Measurements from ENCODE around the gene WDPCP. TPM values are rescaled to one million over a fixed set of nuclear protein-coding genes. Genes with fewer than 3 reads are reported as not detected.
"Not testable (repeated sequence)": the region's sequence is repeated elsewhere in the genome, so short reads cannot be mapped to it uniquely, and the experiment has no call there.

The WDPCP gene
- total RNA-seq, 1 donor from 2014 or later = 4.3 TPM

DNA sequence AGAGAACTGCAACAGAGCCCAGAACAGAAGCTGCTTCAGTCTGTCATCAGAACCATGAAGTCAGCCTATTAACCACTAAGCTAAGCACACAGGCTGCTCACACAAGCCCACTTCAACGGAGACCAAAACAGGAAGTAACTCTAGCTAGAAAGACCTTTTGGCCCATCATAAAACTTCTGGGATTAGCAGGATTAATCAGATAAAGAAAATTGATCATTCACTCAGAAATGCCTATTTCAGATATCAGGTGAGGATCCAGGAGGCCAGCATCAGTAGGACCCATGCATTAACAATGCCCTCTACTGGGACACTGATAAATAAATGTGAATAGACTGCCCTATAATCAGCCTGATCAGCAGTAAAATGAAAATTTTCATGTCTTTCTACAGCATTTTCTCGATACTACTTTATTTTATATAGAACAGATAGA lies 101.4 kb downstream of the WDPCP start:
- H3K4me3 Mint-ChIP-seq (ENCODE audit: unreplicated experiment) = no peak overlapping the region
- no peaks in the 10 kb centered on the region for H3K27me3 Mint-ChIP-seq (ENCODE audit: unreplicated experiment)
- no peaks in the 10 kb centered on the region for H3K4me1 Mint-ChIP-seq (ENCODE audit: low read depth, unreplicated experiment)
- H3K27ac Mint-ChIP-seq (ENCODE audit: unreplicated experiment) = no peak overlapping the region
- no peaks in the 10 kb centered on the region for H3K9me3 Mint-ChIP-seq (ENCODE audit: unreplicated experiment)
- no peak for DNase-seq
- TF ChIP-seq, protein P1, sequence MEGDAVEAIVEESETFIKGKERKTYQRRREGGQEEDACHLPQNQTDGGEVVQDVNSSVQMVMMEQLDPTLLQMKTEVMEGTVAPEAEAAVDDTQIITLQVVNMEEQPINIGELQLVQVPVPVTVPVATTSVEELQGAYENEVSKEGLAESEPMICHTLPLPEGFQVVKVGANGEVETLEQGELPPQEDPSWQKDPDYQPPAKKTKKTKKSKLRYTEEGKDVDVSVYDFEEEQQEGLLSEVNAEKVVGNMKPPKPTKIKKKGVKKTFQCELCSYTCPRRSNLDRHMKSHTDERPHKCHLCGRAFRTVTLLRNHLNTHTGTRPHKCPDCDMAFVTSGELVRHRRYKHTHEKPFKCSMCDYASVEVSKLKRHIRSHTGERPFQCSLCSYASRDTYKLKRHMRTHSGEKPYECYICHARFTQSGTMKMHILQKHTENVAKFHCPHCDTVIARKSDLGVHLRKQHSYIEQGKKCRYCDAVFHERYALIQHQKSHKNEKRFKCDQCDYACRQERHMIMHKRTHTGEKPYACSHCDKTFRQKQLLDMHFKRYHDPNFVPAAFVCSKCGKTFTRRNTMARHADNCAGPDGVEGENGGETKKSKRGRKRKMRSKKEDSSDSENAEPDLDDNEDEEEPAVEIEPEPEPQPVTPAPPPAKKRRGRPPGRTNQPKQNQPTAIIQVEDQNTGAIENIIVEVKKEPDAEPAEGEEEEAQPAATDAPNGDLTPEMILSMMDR (IDR thresholded peaks at IDR 0.05; ENCODE audit: partially characterized antibody, unreplicated experiment) = no peak
- no peaks in the 10 kb centered on the region for H3K36me3 Mint-ChIP-seq (ENCODE audit: unreplicated experiment)

DNA sequence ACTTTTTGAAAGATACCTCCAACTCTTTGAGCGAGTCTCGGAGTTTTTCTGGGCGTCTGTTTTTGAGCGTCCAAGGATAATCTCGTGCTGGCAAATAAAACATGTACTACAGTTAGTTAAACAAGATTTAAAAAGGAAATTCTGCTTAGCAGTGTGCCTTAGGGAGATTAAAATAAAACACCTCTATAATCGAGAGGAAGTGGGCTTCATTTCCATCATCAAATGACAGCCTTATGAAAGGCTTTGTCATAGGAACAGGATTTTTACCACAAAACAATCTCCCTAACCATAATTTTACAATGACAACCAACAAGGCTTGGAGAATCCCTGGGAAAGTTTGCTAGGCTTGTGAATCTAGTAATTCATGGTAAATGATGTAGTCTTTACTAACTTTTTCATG lies 103.4 kb downstream of the WDPCP start:
- Mint-ChIP-seq H3K27ac (ENCODE audit: unreplicated experiment) (no peak overlapping the region), H3K9me3 (ENCODE audit: unreplicated experiment) (no peaks in the 10 kb centered on the region), H3K4me3 (ENCODE audit: unreplicated experiment) (no peak overlapping the region)

DNA sequence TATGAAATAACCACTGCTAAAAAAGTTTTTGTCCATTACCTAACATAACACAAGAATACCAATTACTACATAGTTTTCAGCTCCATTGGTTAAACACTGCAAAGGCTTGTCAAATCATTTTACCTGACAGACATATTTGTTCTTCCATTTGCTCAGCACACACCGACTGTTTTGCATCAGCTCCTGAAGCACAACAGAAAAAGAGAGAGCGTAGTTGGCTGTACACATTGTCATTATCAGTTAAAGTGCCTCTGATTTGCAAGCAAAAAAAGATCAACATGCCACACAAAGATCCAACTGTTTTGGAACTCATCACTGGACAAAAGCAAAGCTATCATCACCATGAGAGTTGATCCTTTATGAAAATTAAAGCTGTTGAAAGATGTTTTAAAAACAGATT lies 103.8 kb downstream of the WDPCP start:
- H3K27ac Mint-ChIP-seq (ENCODE audit: unreplicated experiment) = no peak overlapping the region
- no peak for DNase-seq

More for the DNA sequence above, 103.4 kb downstream of the WDPCP start:
- TF ChIP-seq, protein P1 (IDR thresholded peaks at IDR 0.05; ENCODE audit: partially characterized antibody, unreplicated experiment) = no peak
- H3K4me1 Mint-ChIP-seq (ENCODE audit: low read depth, unreplicated experiment) = no peaks in the 10 kb centered on the region
- H3K36me3 Mint-ChIP-seq (ENCODE audit: unreplicated experiment) = no peaks in the 10 kb centered on the region
- no peaks in the 10 kb centered on the region for H3K27me3 Mint-ChIP-seq (ENCODE audit: unreplicated experiment)
- no peak for DNase-seq

DNA sequence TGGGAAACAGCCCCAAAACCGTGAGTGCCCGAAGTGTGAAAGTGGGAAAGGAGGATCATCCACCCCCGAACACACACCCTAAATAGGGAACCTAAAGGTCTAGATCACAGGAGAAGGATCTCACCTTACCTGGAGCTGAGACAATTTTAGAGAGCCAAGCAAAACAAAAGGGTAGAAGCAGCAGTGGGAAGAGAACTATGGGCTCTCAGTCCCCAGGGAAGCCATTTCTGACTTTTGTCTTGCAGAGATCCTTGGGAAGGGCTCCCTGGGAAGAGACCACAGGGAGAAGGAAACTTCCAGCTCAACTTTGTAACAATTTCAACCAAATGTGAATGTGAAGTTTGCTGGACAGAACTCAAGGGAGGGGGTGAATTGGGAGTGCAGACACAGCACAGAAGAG lies 110.6 kb downstream of the WDPCP start:
- H3K9me3 Mint-ChIP-seq (ENCODE audit: unreplicated experiment) = no peaks in the 10 kb centered on the region
- H3K4me3 Mint-ChIP-seq (ENCODE audit: unreplicated experiment) = no peak overlapping the region
- no peak for DNase-seq
- TF ChIP-seq, protein P1 (IDR thresholded peaks at IDR 0.05; ENCODE audit: partially characterized antibody, unreplicated experiment) = no peak
- H3K36me3 Mint-ChIP-seq (ENCODE audit: unreplicated experiment) = no peaks in the 10 kb centered on the region
- peaks cover 3% of the 10 kb centered on the region for H3K27me3 Mint-ChIP-seq (ENCODE audit: unreplicated experiment)
- H3K4me1 Mint-ChIP-seq (ENCODE audit: low read depth, unreplicated experiment) = no peaks in the 10 kb centered on the region
- no peak overlapping the region for H3K27ac Mint-ChIP-seq (ENCODE audit: unreplicated experiment)

More for the DNA sequence above, 103.8 kb downstream of the WDPCP start:
- Mint-ChIP-seq H3K9me3 (ENCODE audit: unreplicated experiment) (no peaks in the 10 kb centered on the region), H3K4me1 (ENCODE audit: low read depth, unreplicated experiment) (no peaks in the 10 kb centered on the region), H3K27me3 (ENCODE audit: unreplicated experiment) (no peaks in the 10 kb centered on the region), H3K36me3 (ENCODE audit: unreplicated experiment) (no peaks in the 10 kb centered on the region), H3K4me3 (ENCODE audit: unreplicated experiment) (no peak overlapping the region)
- TF ChIP-seq, protein P1 (IDR thresholded peaks at IDR 0.05; ENCODE audit: partially characterized antibody, unreplicated experiment) = no peak

DNA sequence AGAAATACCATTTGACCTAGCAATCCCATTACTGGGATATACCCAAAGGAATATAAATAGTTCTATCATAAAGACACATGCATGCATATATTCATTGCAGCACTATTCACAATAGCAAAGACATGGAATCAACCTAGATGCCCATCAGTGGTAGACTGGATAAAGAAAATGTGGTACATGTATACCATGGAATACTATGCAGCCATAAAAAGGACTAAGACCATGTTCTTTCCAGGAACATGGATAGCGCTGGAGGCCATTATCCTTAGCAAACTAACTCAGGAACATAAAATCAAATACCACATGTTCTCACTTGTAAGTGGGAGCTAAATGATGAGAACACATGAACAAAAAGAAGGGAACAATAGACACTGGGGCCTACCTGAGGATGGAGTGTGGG lies 119.0 kb downstream of the WDPCP start:
- H3K27ac Mint-ChIP-seq (ENCODE audit: unreplicated experiment); DNase-seq; H3K27me3 Mint-ChIP-seq (ENCODE audit: unreplicated experiment); H3K36me3 Mint-ChIP-seq (ENCODE audit: unreplicated experiment); H3K4me3 Mint-ChIP-seq (ENCODE audit: unreplicated experiment); H3K4me1 Mint-ChIP-seq (ENCODE audit: low read depth, unreplicated experiment); H3K9me3 Mint-ChIP-seq (ENCODE audit: unreplicated experiment): not testable (repeated sequence)

DNA sequence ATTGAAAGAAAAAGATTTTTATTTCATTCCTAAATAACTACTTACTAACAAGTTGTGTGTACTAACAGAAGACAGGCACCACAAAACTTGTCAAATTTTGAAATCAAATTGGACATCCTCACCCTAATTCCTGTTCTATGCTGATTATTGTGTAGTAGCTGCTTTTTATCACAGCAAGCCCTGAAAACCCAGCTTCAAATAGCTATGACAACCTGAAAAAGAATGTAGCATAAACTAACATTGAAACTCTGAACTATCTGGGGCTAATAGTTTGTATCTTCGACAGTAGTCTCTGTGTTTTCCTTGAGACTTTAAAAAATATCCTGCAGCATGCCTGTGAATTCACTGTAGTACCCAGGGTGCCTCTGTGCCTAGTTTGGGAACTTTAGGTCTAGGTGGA lies 122.6 kb downstream of the WDPCP start:
- TF ChIP-seq, protein P1 (IDR thresholded peaks at IDR 0.05; ENCODE audit: partially characterized antibody, unreplicated experiment) = no peak
- no peaks in the 10 kb centered on the region for H3K27me3 Mint-ChIP-seq (ENCODE audit: unreplicated experiment)
- no peak overlapping the region for H3K27ac Mint-ChIP-seq (ENCODE audit: unreplicated experiment)
- H3K9me3 Mint-ChIP-seq (ENCODE audit: unreplicated experiment) = peaks cover 2% of the 10 kb centered on the region
- H3K36me3 Mint-ChIP-seq (ENCODE audit: unreplicated experiment) = peaks cover 27% of the 10 kb centered on the region
- H3K4me1 Mint-ChIP-seq (ENCODE audit: low read depth, unreplicated experiment) = no peaks in the 10 kb centered on the region
- H3K4me3 Mint-ChIP-seq (ENCODE audit: unreplicated experiment) = no peak overlapping the region
- DNase-seq = no peak
